Effector memory CD4-positive, alpha-beta T cell (primary cell): ENCODE data around the gene TIMM21.

ENCODE experiments used
- DNase-seq, 3 donors: peaks; one replicate each; pipeline ENCODE4 v3.0.0-alpha.2; 2020
- H3K27ac ChIP-seq: 2 replicates; pipeline ENCODE4 v1.7.0; 2013; ENCODE audit warnings: mild to moderate bottlenecking, low read length, moderate library complexity; ENCODE audit not compliant: insufficient read depth, poor library complexity, severe bottlenecking
- H3K27me3 ChIP-seq: replicated peaks from 2 replicates; pipeline ENCODE4 v1.7.0; 2013; ENCODE audit warnings: mild to moderate bottlenecking, low read length; ENCODE audit not compliant: insufficient read depth, control insufficient read depth, poor library complexity, severe bottlenecking
- H3K36me3 ChIP-seq: 2 replicates; pipeline ENCODE4 v1.7.0; 2013; ENCODE audit warnings: mild to moderate bottlenecking, low read length, moderate library complexity; ENCODE audit not compliant: control insufficient read depth, insufficient read depth
- H3K4me1 ChIP-seq: 2 replicates; pipeline ENCODE4 v1.7.0; 2013; ENCODE audit warnings: low read length, mild to moderate bottlenecking; ENCODE audit not compliant: control insufficient read depth, insufficient read depth, poor library complexity, severe bottlenecking
- H3K4me3 ChIP-seq: 2 replicates; pipeline ENCODE4 v1.7.0; 2013; ENCODE audit warnings: low read length, low read depth, mild to moderate bottlenecking; ENCODE audit not compliant: insufficient read depth, poor library complexity, severe bottlenecking
- H3K9me3 ChIP-seq: 2 replicates; pipeline ENCODE4 v1.7.0; 2013; ENCODE audit warnings: mild to moderate bottlenecking, low read length, moderate library complexity; ENCODE audit not compliant: control insufficient read depth

TIMM21 gene

DNA sequence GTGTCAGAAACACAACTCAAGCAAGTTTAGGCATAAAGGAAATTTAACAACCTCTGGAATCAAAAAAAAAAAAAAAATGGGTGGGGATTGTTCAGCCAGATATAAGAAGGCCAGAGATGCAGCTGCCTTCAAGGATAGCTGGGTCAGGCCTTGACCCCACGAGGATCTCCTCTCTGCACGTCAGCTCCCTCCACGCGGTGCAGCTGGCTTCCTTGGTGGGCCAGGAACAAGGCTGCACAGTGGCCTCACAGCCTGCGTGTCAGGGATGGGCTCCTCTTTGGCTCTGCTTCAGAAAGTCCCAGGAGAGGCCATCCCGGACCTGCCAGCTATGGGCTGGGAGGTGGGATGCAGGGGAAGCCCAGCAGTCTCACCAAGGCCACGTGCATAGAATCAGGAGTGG lies 55.5 kb downstream of the TIMM21 start:
- no peak for DNase-seq
- Histone ChIP-seq H3K36me3 (no peaks in the 10 kb centered on the region), H3K4me3 (no peak overlapping the region), H3K27ac (no peak overlapping the region), H3K27me3 (no peaks in the 10 kb centered on the region), H3K4me1 (no peaks in the 10 kb centered on the region), H3K9me3 (no peaks in the 10 kb centered on the region)

DNA sequence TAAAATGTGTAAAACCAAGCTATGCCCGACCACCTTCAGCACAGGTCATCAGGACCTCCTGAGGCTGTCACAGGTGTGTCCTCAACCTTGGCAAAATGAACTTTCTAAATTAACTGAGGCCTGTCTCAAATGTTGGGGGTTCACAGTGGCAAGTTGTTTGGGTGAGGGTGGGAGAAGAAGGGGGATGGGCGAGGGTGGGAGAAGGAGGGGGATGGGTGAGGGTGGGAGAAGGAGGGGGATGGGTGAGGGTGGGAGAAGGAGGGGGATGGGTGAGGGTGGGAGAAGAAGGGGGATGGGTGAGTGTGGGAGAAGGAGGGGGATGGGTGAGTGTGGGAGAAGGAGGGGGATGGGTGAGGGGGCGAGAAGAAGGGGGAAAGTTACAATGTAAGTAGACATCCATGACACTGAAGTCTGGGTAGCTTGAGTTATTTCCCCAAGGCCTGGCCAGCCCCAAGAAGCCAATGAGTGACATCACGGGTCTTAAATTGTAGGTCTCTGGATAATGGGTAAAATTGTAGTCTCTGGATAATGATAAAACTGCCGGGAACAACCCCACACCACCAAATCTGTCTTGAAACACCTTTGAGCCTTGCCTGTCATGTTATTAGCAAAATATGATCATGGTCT lies 56.3 kb downstream of the TIMM21 start:
- no peaks in the 10 kb centered on the region for H3K9me3 ChIP-seq
- no peaks in the 10 kb centered on the region for H3K4me1 ChIP-seq
- H3K36me3 ChIP-seq, result no peaks in the 10 kb centered on the region
- no peak overlapping the region for H3K4me3 ChIP-seq
- H3K27me3 ChIP-seq, result no peaks in the 10 kb centered on the region
- peak in 1 of 3 donors; percentile 9 for DNase-seq
- H3K27ac ChIP-seq, result no peak overlapping the region
